A549 (cell line): ENCODE measurements around the gene ESYT1. TPM values are rescaled to one million over a fixed set of nuclear protein-coding genes. Genes with fewer than 3 reads are reported as not detected.
A peak's percentile ranks its signal among the peaks of the same experiment; 100 is the strongest.

Source experiments
- ATAC-seq, 2 experiments: fragments of 200-7000 bp in 1 of 2; fragments of >200 bp in 1 of 2; cut with Nextera tagmentation in 1 of 2; cut with Tn5 transposase in 1 of 2; 3 replicates each; pipeline versions ENCODE4 v1.8.0 to v1.9.1; 2018 to 2020; ENCODE audit warnings: mild to moderate bottlenecking in 1 of 2, moderate library complexity in 1 of 2
- CTCF ChIA-PET: fragments of 300-600 bp; sonication (Branson Sonifier 250); formaldehyde crosslinking; extraction: SDS; loops from one replicate; lab custom pipeline; 2021; ENCODE audit warnings: antibody characterized with exemption, inconsistent platforms; lab: Yijun Ruan, JAX
- POLR2A ChIA-PET: fragments of 350-600 bp; formaldehyde crosslinking; extraction: SDS; loops from one replicate; lab custom pipeline; 2021; ENCODE audit warnings: antibody characterized with exemption, inconsistent platforms; lab: Yijun Ruan, JAX
- DNase-seq, 2 experiments: peaks; one replicate each; pipeline versions ENCODE4 v3.0.0 to v3.0.0-alpha.2; 2011 to 2016; ENCODE audit warnings: low read depth in 1 of 2, low spot score in 1 of 2
- FAIRE-seq: peaks from 2 replicates; lab custom pipeline; 2011; peaks lifted over from hg19 to GRCh38; lab: Jason Lieb, UNC
- H3K27ac ChIP-seq, 2 experiments: fragments of >200 bp; sonication (Bioruptor Twin); formaldehyde crosslinking; 3 replicates each; pipeline ENCODE4 v1.5.1; 2016 to 2017
- H3K4me1 ChIP-seq: fragments of >200 bp; sonication (Bioruptor Twin); formaldehyde crosslinking; 3 replicates; pipeline ENCODE4 v1.6.1; 2016
- H3K4me2 ChIP-seq: fragments of >200 bp; sonication (Bioruptor Twin); formaldehyde crosslinking; 3 replicates; pipeline ENCODE4 v1.6.1; 2016
- H3K4me3 ChIP-seq: fragments of >200 bp; sonication (Bioruptor Twin); formaldehyde crosslinking; 3 replicates; pipeline ENCODE4 v1.5.1; 2016
- H3K9me3 ChIP-seq: fragments of >200 bp; sonication (Bioruptor Twin); formaldehyde crosslinking; 3 replicates; pipeline ENCODE4 v1.6.1; 2016
- BHLHE40 ChIP-seq: IDR thresholded peaks from 2 replicates; pipeline ENCODE4 v1.6.1; 2012; ENCODE audit warnings: low read depth, low read length, inconsistent platforms
- FOXS1 ChIP-seq: fragments of 250-450 bp; sonication (Bioruptor Pico); IDR thresholded peaks from 2 replicates; pipeline ENCODE4 v1.5.0; 2020; ENCODE audit warnings: mild to moderate bottlenecking, moderate library complexity
- HOXA7 ChIP-seq: fragments of 250-450 bp; sonication (Bioruptor Pico); IDR thresholded peaks from 2 replicates; pipeline ENCODE4 v1.5.0; 2020; ENCODE audit warnings: mild to moderate bottlenecking, moderate library complexity
- JUN ChIP-seq, 2 experiments: fragments of >200 bp; sonication (Bioruptor Twin); formaldehyde crosslinking; IDR thresholded peaks; 2 replicates in 1 of 2; 3 replicates in 1 of 2; pipeline ENCODE4 v1.6.1; 2016 to 2017
- NPAS2 ChIP-seq: fragments of 250-450 bp; sonication (Bioruptor Pico); IDR thresholded peaks from 2 replicates; pipeline ENCODE4 v1.8.0; 2022; ENCODE audit warnings: mild to moderate bottlenecking, moderate library complexity, borderline replicate concordance
- NR3C1 ChIP-seq: fragments of >200 bp; sonication (Bioruptor Twin); formaldehyde crosslinking; IDR thresholded peaks from 3 replicates; pipeline ENCODE4 v1.6.1; 2017
- PHF8 ChIP-seq: fragments of 200-600 bp; sonication (generic); IDR thresholded peaks from 2 replicates; pipeline ENCODE4 v1.6.1; 2016; ENCODE audit warnings: low read depth, mild to moderate bottlenecking, antibody characterized with exemption, moderate library complexity, borderline replicate concordance
- POLR2AphosphoS2 ChIP-seq: conservative IDR thresholded peaks from 2 replicates; pipeline ENCODE4 v1.6.1; 2012; ENCODE audit warnings: low read length, improper control_type of control experiment, inconsistent platforms
- RAD21 ChIP-seq, 2 experiments: fragments of >200 bp in 1 of 2; sonication (Bioruptor Twin) in 1 of 2; formaldehyde crosslinking in 1 of 2; IDR thresholded peaks in 1 of 2; conservative IDR thresholded peaks in 1 of 2; 2 replicates in 1 of 2; 3 replicates in 1 of 2; pipeline ENCODE4 v1.6.1; 2012 to 2018; ENCODE audit warnings: inconsistent platforms in 1 of 2
- ZNF302 ChIP-seq: fragments of 250-450 bp; sonication (Bioruptor Pico); IDR thresholded peaks from 2 replicates; pipeline ENCODE4 v1.9.0; 2021; ENCODE audit warnings: inconsistent platforms, mild to moderate bottlenecking, moderate library complexity
- WGBS: methylation state at CpG from one replicate; pipeline ENCODE4 v1.1.6; 2017; ENCODE audit errors: missing lambda C conversion rate; 5-methylcytosine and 5-hydroxymethylcytosine counted together
- polyA plus RNA-seq, 4 experiments: library from polyadenylated mRNA; depleted of rRNA in 3 of 4; stranded (reverse); fragments of >200 nt; fragmentation: RNase III in 1 of 4; extraction: RNeasy Plus Mini Kit Qiagen cat#74134 plus additional on column Dnase treatment in 1 of 4; gene quantifications; 2 replicates in 3 of 4; 3 replicates in 1 of 4; pipeline ENCODE4 v1.2.3, GENCODE V29; 2011 to 2017
- TF ChIP-seq, protein P1 (sequence below): fragments of >200 bp; sonication (Bioruptor Twin); formaldehyde crosslinking; IDR thresholded peaks from 3 replicates; pipeline ENCODE4 v1.6.1; 2016
- TF ChIP-seq, protein P2 (sequence below): IDR thresholded peaks from 2 replicates; pipeline ENCODE4 v1.6.1; 2012; ENCODE audit warnings: low read depth, borderline replicate concordance
- TF ChIP-seq, protein P3 (sequence below): fragments of 450-650 bp; IDR thresholded peaks from 2 replicates; pipeline ENCODE4 v1.6.1; 2014; ENCODE audit warnings: antibody characterized with exemption
- TF ChIP-seq, protein P4 (sequence below): IDR thresholded peaks from 2 replicates; pipeline ENCODE4 v1.6.1; 2012

ESYT1 gene
- polyA plus RNA-seq, 2 of the 4 experiments (the other 2 are of a cell fraction) = 54.2 to 72.4 TPM

DNA sequence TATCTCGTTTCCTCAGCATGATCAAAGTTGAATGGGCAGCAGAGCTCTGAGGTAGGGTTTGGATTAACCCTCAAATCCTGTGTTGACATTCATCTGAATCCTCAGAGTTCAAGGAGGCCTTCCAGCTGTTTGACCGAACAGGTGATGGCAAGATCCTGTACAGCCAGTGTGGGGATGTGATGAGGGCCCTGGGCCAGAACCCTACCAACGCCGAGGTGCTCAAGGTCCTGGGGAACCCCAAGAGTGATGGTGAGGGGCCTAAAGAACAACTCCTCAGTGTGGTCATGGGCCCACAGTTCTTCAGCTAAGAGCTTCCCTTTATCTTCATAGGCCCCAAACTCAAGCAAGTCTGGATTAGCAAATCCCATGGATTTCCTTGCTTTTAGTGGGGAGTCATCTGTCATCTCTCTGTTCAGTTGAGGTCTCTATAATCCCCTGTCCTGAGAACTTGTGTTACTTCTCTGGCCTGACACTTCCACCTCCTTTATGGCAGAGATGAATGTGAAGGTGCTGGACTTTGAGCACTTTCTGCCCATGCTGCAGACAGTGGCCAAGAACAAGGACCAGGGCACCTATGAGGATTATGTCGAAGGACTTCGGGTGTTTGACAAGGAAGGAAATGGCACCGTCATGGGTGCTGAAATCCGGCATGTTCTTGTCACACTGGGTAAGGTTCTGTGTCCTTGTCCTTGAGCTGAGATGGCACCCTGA, 31.6 kb downstream of the ESYT1 start:
- TF ChIP-seq BHLHE40 = no peak
- peak in 1 of 2 experiments; percentile 19; a peak in 1 of 5 replicates for TF ChIP-seq JUN (IDR thresholded peaks at IDR 0.05)
- 40% methylated on average over 8 of the region's 8 CpGs for WGBS
- DNase-seq (no peak), ATAC-seq (no peak), FAIRE-seq (no peak)
- H3K9me3 ChIP-seq = no peaks in the 10 kb centered on the region
- H3K4me2 ChIP-seq = peak overlapping the region; percentile 94
- peaks cover 35% of the 10 kb centered on the region for H3K4me1 ChIP-seq
- CTCF ChIA-PET = interaction anchor here (2.5 to 10.2 kb wide), 4 partner anchors 23 to 41 kb away, joined by 7 to 98 read pairs (median 56); partner anchors contain the start of genes ESYT1, SMARCC2 and ZC3H10
- peak overlapping the region; percentile 74 for H3K4me3 ChIP-seq
- POLR2A ChIA-PET = interaction anchor here (1.6 to 2.1 kb wide), 4 partner anchors 28 to 41 kb away, joined by 7 to 16 read pairs (median 10); partner anchors contain the start of genes ESYT1, SMARCC2 and ZC3H10
- peak overlapping the region; percentile 90 to 97 for H3K27ac ChIP-seq

DNA sequence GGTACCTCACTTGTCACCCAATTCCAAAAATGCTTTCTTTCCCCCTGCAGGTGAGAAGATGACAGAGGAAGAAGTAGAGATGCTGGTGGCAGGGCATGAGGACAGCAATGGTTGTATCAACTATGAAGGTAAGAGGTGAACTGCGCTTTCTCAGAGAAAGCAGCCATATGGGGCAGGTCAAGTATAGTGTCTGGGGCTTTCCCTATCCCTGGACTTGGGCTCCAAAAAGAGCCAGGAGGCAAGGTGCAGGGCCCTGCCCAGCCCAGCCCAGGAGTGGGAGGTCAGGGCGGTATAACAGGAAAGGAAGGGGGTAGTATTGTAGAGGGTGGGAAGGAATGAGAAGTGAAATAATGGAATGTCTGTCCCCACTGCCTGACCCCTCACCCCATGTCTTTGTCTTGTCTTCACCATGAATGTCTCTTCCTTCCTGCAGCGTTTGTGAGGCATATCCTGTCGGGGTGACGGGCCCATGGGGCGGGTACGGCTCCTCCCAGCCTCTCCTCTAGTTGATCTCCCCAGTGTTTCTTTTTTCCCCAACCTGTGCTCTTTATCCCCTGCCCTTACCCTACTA, 32.2 kb downstream of the ESYT1 start:
- Histone ChIP-seq H3K9me3 (no peaks in the 10 kb centered on the region), H3K4me3 (peak overlapping the region; percentile 74)
- WGBS = 79% methylated on average over 7 of the region's 7 CpGs
- TF ChIP-seq RAD21 (conservative IDR thresholded peaks at IDR 0.05 in 1 of 2, IDR thresholded peaks at IDR 0.05 in 1 of 2) (no peak), HOXA7 (CRISPR knock-in tag) (peak; percentile 53; the same call in 1 of the 2 replicates), NR3C1 (no peak), PHF8 (no peak), NPAS2 (CRISPR knock-in tag) (no peak), JUN (IDR thresholded peaks at IDR 0.05) (0 out of 5 replicates have a peak, but pooled peaks of 1 of the 2 experiments have one; percentile 43)
- TF ChIP-seq, protein P1, sequence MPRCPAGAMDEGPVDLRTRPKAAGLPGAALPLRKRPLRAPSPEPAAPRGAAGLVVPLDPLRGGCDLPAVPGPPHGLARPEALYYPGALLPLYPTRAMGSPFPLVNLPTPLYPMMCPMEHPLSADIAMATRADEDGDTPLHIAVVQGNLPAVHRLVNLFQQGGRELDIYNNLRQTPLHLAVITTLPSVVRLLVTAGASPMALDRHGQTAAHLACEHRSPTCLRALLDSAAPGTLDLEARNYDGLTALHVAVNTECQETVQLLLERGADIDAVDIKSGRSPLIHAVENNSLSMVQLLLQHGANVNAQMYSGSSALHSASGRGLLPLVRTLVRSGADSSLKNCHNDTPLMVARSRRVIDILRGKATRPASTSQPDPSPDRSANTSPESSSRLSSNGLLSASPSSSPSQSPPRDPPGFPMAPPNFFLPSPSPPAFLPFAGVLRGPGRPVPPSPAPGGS = 0 out of 3 replicates have a peak, but pooled peaks have one; percentile 15
- TF ChIP-seq, protein P2, sequence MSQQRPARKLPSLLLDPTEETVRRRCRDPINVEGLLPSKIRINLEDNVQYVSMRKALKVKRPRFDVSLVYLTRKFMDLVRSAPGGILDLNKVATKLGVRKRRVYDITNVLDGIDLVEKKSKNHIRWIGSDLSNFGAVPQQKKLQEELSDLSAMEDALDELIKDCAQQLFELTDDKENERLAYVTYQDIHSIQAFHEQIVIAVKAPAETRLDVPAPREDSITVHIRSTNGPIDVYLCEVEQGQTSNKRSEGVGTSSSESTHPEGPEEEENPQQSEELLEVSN = no peak
- TF ChIP-seq, protein P3, sequence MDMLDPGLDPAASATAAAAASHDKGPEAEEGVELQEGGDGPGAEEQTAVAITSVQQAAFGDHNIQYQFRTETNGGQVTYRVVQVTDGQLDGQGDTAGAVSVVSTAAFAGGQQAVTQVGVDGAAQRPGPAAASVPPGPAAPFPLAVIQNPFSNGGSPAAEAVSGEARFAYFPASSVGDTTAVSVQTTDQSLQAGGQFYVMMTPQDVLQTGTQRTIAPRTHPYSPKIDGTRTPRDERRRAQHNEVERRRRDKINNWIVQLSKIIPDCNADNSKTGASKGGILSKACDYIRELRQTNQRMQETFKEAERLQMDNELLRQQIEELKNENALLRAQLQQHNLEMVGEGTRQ = no peak
- TF ChIP-seq, all 56 proteins: peak for 3
- ATAC-seq (no peak), DNase-seq (no peak), FAIRE-seq (no peak)
- POLR2A ChIA-PET = no interaction called here
- Histone ChIP-seq H3K4me1 (peaks cover 35% of the 10 kb centered on the region), H3K27ac (peak overlapping the region; percentile 90 to 97; a peak in 4 of 6 replicates), H3K4me2 (peak overlapping the region; percentile 94)
- CTCF ChIA-PET = interaction anchor here (2.5 to 10.2 kb wide), 4 partner anchors 23 to 42 kb away, joined by 7 to 98 read pairs (median 56); partner anchors contain the start of genes ESYT1, SMARCC2 and ZC3H10

DNA sequence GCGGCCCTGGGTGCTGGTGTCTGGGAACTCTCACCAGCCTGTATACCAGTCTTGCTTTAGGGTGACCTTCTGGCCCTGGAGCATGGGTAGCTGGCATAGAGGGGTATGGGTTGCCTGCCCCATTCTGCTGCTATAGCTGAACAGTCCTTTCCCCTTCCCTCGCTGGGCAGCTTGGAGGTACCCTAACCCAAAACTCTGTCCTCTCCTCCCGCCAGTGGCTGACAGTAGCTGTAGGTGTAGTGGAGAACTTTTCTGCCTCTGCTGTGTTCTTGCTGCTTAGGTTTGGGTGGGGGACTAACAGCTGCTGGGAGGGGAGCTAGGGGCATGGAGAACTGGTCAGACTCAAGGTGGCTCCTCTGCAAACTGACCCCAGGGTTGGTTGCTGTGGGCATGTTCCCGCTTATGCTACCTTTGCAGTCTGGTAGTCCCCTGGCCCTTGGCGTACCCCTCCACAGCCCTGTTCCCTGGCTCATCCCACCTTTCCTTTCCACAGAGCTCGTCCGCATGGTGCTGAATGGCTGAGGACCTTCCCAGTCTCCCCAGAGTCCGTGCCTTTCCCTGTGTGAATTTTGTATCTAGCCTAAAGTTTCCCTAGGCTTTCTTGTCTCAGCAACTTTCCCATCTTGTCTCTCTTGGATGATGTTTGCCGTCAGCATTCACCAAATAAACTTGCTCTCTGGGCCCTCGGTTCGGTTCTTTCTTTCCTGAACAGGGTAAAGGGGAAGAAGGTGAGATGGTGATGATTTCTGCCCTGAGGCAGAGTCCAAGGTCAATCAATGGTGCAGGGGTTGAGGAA, 33.0 kb downstream of the ESYT1 start:
- POLR2A ChIA-PET = interaction anchor here (0.8 to 1.2 kb wide), 2 partner anchors 9 to 33 kb away, joined by 3 to 4 read pairs; partner anchors contain the start of genes ESYT1 and MYL6B
- H3K4me1 ChIP-seq = peaks cover 35% of the 10 kb centered on the region
- ATAC-seq = no peak
- peak overlapping the region in 1 of 2 experiments; percentile 97; a peak in 3 of 6 replicates for H3K27ac ChIP-seq
- DNase-seq = no peak
- peak overlapping the region; percentile 74; the same call in 2 of the 3 replicates for H3K4me3 ChIP-seq
- 88% methylated on average over 11 of the region's 11 CpGs for WGBS
- H3K4me2 ChIP-seq = peak overlapping the region; percentile 94
- peak; percentile 67; the same call in 1 of the 2 replicates for TF ChIP-seq POLR2AphosphoS2
- TF ChIP-seq ZNF302 (CRISPR knock-in tag) = no peak
- TF ChIP-seq, protein P4, sequence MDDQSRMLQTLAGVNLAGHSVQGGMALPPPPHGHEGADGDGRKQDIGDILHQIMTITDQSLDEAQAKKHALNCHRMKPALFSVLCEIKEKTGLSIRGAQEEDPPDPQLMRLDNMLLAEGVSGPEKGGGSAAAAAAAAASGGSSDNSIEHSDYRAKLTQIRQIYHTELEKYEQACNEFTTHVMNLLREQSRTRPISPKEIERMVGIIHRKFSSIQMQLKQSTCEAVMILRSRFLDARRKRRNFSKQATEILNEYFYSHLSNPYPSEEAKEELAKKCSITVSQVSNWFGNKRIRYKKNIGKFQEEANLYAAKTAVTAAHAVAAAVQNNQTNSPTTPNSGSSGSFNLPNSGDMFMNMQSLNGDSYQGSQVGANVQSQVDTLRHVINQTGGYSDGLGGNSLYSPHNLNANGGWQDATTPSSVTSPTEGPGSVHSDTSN = 0 out of 2 replicates have a peak, but pooled peaks have one; percentile 14
- TF ChIP-seq FOXS1 (CRISPR knock-in tag) = no peak
- no peak for FAIRE-seq
- CTCF ChIA-PET = interaction anchor here (0.8 to 10.2 kb wide), 11 partner anchors 9 to 97 kb away, joined by 3 to 98 read pairs (median 3); partner anchors contain the start of genes ANKRD52, ESYT1, RNF41 and SMARCC2
- no peaks in the 10 kb centered on the region for H3K9me3 ChIP-seq
